ENCODE data around the gene CRADD. TPM values are rescaled to one million over a fixed set of nuclear protein-coding genes. Genes with fewer than 3 reads are reported as not detected.

CRADD gene
- total and polyA plus RNA-seq, 2 experiments from 2014 or later = 18.6 to 21.5 TPM

DNA sequence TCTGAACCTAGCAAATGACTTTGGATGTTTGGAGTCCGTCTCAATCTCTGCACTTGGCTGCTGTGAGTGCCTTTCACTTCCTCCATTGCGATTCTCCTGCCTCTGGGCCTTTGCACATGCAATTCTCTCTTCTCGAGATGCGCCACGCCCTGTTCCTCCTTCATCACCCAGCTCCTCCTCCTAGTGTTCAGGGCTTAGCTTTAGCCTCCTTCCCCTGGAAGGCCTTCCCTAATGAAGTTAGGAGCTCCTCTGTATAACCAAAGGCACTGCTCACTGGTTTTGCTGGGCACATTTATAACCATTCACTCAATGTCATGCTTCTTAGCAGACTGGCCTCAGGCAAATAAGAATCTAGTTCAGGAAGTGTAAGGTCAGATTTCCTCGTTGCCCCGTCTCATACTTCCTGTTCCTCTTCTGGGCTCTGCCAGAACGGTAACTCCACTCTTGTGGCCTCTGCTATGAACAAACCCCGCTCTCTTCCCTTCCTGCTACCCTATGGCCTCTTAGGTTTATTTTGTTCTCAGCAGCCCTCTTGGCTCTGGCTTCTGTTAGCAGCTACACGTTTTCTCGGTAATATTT, 171.4 kb downstream of the CRADD start:
- no peak for DNase-seq
- H2AFZ ChIP-seq = no peak overlapping the region
- 98% methylated on average over 11 of the region's 11 CpGs for WGBS, 2 experiments (ENCODE audit: low coverage in 1 of 2, low lambda C conversion rate in 2 of 2, missing lambda C conversion rate in 2 of 2)
- no peaks in the 10 kb centered on the region for H3K79me2 ChIP-seq (ENCODE audit: insufficient read depth)
- H3F3A ChIP-seq (ENCODE audit: insufficient read depth) = peaks cover 7% of the 10 kb centered on the region; the same call in 1 of the 2 replicates
- no peaks in the 10 kb centered on the region for H3K4me1 ChIP-seq (ENCODE audit: insufficient read depth)
- H3K27me3 ChIP-seq (replicated peaks; ENCODE audit: insufficient read depth) = no peaks in the 10 kb centered on the region
- H3K27ac ChIP-seq = no peak overlapping the region
- in situ Hi-C loops (cut with MboI) = no loop called here
- no peak overlapping the region for H3K4me3 ChIP-seq
- H4K20me1 ChIP-seq (ENCODE audit: insufficient read depth) = no peaks in the 10 kb centered on the region
- H3K9me2 ChIP-seq (ENCODE audit: insufficient read depth) = no peaks in the 10 kb centered on the region
- no peak overlapping the region for H3K9ac ChIP-seq
- H3K36me3 ChIP-seq (ENCODE audit: low read depth) = no peaks in the 10 kb centered on the region
- no peaks in the 10 kb centered on the region for H3K9me3 ChIP-seq (ENCODE audit: low read depth)
- no peak overlapping the region for H3K4me2 ChIP-seq (ENCODE audit: unreplicated experiment)
- no peak for TF ChIP-seq EZH2phosphoT487 (IDR thresholded peaks at IDR 0.05; ENCODE audit: insufficient read depth, low read depth)
- no peak for TF ChIP-seq EZH2 (IDR thresholded peaks at IDR 0.05; ENCODE audit: insufficient read depth, poor library complexity, severe bottlenecking)

DNA sequence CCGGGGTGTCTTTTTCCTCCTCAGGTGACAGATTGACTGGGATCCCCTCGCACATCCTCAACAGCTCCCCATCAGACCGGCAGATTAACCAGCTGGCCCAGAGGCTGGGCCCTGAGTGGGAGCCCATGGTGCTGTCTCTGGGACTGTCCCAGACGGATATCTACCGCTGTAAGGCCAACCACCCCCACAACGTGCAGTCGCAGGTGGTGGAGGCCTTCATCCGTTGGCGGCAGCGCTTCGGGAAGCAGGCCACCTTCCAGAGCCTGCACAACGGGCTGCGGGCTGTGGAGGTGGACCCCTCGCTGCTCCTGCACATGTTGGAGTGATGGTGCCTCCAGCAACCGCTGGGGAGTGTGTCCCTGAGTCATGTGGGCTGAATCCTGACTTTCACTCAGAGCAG, 172.8 kb downstream of the CRADD start:
- Histone ChIP-seq H3K4me1 (ENCODE audit: insufficient read depth) (no peaks in the 10 kb centered on the region), H3K9me2 (ENCODE audit: insufficient read depth) (no peaks in the 10 kb centered on the region), H4K20me1 (ENCODE audit: insufficient read depth) (no peaks in the 10 kb centered on the region), H3K27me3 (replicated peaks; ENCODE audit: insufficient read depth) (no peaks in the 10 kb centered on the region), H3K9ac (no peak overlapping the region), H3K27ac (no peak overlapping the region), H3F3A (ENCODE audit: insufficient read depth) (peaks cover 7% of the 10 kb centered on the region; the same call in 1 of the 2 replicates), H3K36me3 (ENCODE audit: low read depth) (no peaks in the 10 kb centered on the region), H3K9me3 (ENCODE audit: low read depth) (no peaks in the 10 kb centered on the region), H3K79me2 (ENCODE audit: insufficient read depth) (no peaks in the 10 kb centered on the region), H2AFZ (no peak overlapping the region), H3K4me2 (ENCODE audit: unreplicated experiment) (no peak overlapping the region), H3K4me3 (no peak overlapping the region)
- 98% methylated on average over 15 of the region's 15 CpGs for WGBS, 2 experiments (ENCODE audit: low coverage in 1 of 2, low lambda C conversion rate in 2 of 2, missing lambda C conversion rate in 2 of 2)
- in situ Hi-C loops (cut with MboI) = no loop called here
- no peak for TF ChIP-seq EZH2 (IDR thresholded peaks at IDR 0.05; ENCODE audit: insufficient read depth, poor library complexity, severe bottlenecking)
- TF ChIP-seq EZH2phosphoT487 (IDR thresholded peaks at IDR 0.05; ENCODE audit: insufficient read depth, low read depth) = no peak
- no peak for DNase-seq

DNA sequence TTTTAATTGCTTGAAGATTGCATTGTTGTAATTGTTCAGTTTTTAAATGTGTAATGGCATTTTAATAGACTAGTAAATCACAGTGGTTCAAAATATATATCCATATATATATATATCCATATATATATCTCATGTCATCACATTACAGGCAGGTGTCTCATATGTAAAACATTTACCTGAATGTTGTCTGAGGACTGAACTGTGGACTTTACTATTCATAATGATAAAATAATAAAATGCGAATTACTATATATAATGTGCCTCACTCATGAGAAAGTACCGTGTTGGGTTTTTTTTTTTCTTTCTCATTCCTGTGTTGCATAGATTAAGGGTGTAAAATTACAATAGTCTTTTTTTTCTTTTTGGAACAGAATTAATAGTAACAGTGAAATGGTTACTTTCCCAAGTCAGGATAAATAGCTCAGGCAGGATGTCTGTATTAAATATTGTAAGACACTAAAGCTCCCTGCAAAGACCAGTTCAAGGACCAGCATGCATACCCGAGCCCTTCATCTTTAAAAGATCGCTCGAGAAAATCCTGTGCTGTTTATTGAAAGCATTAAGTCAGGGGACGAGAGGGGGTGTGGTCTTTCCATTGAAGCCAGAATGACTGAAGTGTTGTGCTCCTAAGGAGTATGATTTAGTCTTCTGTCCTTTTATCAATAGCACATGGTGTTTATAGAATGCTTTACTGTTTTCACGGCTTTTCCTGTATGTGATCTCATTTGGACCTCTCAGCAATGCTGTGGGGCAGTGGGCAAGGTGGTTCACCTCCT, 173.5 kb downstream of the CRADD start:
- Histone ChIP-seq H3K9me2 (ENCODE audit: insufficient read depth) (no peaks in the 10 kb centered on the region), H3K4me3 (no peak overlapping the region), H3K27me3 (replicated peaks; ENCODE audit: insufficient read depth) (no peaks in the 10 kb centered on the region), H3K79me2 (ENCODE audit: insufficient read depth) (no peaks in the 10 kb centered on the region), H3K9me3 (ENCODE audit: low read depth) (no peaks in the 10 kb centered on the region), H2AFZ (no peak overlapping the region), H3K36me3 (ENCODE audit: low read depth) (no peaks in the 10 kb centered on the region), H3K9ac (no peak overlapping the region), H3K27ac (no peak overlapping the region), H4K20me1 (ENCODE audit: insufficient read depth) (no peaks in the 10 kb centered on the region), H3F3A (ENCODE audit: insufficient read depth) (peaks cover 7% of the 10 kb centered on the region; the same call in 1 of the 2 replicates), H3K4me1 (ENCODE audit: insufficient read depth) (no peaks in the 10 kb centered on the region), H3K4me2 (ENCODE audit: unreplicated experiment) (no peak overlapping the region)
- no peak for DNase-seq
- 80 to 84% methylated on average over 7 of the region's 7 CpGs for WGBS, 2 experiments (ENCODE audit: low coverage in 1 of 2, low lambda C conversion rate in 2 of 2, missing lambda C conversion rate in 2 of 2)
- no peak for TF ChIP-seq EZH2 (IDR thresholded peaks at IDR 0.05; ENCODE audit: insufficient read depth, poor library complexity, severe bottlenecking)
- TF ChIP-seq EZH2phosphoT487 (IDR thresholded peaks at IDR 0.05; ENCODE audit: insufficient read depth, low read depth) = no peak
- in situ Hi-C loops (cut with MboI) = no loop called here

DNA sequence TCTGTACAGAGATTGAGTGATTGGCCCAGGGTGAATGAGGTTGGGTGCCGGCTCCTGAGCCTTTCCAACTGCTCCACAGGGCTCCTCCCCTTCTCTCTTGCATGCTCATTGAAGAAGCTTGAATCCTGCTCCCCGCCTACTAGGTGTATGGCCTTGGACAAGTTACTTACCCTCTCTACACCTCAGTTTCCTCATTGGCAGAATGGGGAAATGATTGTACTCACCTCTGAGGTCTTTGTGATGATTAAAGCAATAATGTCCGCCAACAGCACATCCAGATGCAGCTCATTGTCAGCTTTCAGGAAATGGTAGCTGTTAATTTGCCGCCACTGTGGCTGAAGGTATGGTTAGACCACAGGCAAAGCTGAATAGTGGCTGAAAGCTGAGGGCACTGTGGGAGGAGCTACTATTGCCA, 174.1 kb downstream of the CRADD start:
- Histone ChIP-seq H3K9ac (no peak overlapping the region), H3K4me2 (ENCODE audit: unreplicated experiment) (no peak overlapping the region), H2AFZ (no peak overlapping the region), H3K79me2 (ENCODE audit: insufficient read depth) (no peaks in the 10 kb centered on the region), H3K9me3 (ENCODE audit: low read depth) (no peaks in the 10 kb centered on the region), H3K4me3 (no peak overlapping the region), H3K4me1 (ENCODE audit: insufficient read depth) (peaks cover 1% of the 10 kb centered on the region; the same call in 1 of the 2 replicates), H3K36me3 (ENCODE audit: low read depth) (no peaks in the 10 kb centered on the region), H4K20me1 (ENCODE audit: insufficient read depth) (no peaks in the 10 kb centered on the region), H3K27ac (no peak overlapping the region), H3K27me3 (replicated peaks; ENCODE audit: insufficient read depth) (no peaks in the 10 kb centered on the region), H3K9me2 (ENCODE audit: insufficient read depth) (no peaks in the 10 kb centered on the region), H3F3A (ENCODE audit: insufficient read depth) (peaks cover 8% of the 10 kb centered on the region; the same call in 1 of the 2 replicates)
- TF ChIP-seq EZH2phosphoT487 (IDR thresholded peaks at IDR 0.05; ENCODE audit: insufficient read depth, low read depth) (no peak), EZH2 (IDR thresholded peaks at IDR 0.05; ENCODE audit: insufficient read depth, poor library complexity, severe bottlenecking) (no peak)
- no peak for DNase-seq
- in situ Hi-C loops (cut with MboI) = no loop called here
- WGBS, 2 experiments (ENCODE audit: low coverage in 1 of 2, low lambda C conversion rate in 2 of 2, missing lambda C conversion rate in 2 of 2) = 93 to 98% methylated on average over 4 of the region's 4 CpGs

All from GM23248 (cell line).